HepG2 (cell line): ENCODE results near the gene MKX.

Source experiments
- FOSL2 ChIP-seq: sonication (generic); formaldehyde crosslinking; IDR thresholded peaks from 2 replicates; pipeline ENCODE4 v1.4.0; 2020; ENCODE audit warnings: missing genetic modification reagents
- PLRG1 ChIP-seq: fragments of 450-650 bp; conservative IDR thresholded peaks from 2 replicates; pipeline ENCODE4 v1.6.1; 2016
- RBM22 ChIP-seq: fragments of 200-400 bp; formaldehyde crosslinking; optimal IDR thresholded peaks from 2 replicates; pipeline ENCODE3; 2017; ENCODE audit warnings: mild to moderate bottlenecking, low read length, moderate library complexity
- SMYD3 ChIP-seq: sonication (generic); formaldehyde crosslinking; IDR thresholded peaks from 2 replicates; pipeline ENCODE4 v1.8.1; 2023; ENCODE audit warnings: mild to moderate bottlenecking, missing genetic modification reagents
- SP5 ChIP-seq: IDR thresholded peaks from 2 replicates; pipeline ENCODE4 v1.6.1; 2016; ENCODE audit warnings: low read depth, borderline replicate concordance
- TF ChIP-seq, protein P1 (sequence below): sonication (generic); formaldehyde crosslinking; IDR thresholded peaks from 2 replicates; pipeline ENCODE4 v1.5.0; 2020; ENCODE audit warnings: mild to moderate bottlenecking, missing genetic modification reagents, moderate library complexity

DNA sequence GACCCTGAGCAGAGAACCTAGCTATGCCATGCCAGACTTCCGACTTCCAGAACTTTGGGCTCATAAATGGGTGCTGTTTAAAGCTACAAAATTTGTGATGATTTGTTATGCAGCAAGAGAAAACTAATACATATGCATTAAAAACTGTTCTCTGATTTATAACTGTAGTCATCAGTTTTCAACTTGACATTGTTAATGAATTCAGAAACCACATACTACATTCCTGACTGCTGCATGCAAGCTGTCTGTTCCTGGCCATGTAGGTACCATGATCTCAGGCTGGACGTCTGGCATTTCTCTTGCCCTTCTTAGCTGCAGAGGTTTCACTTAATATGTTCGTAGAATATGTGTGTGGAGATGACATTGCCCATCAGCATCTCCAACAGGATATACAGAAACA lies 28.4 kb downstream of the MKX start:
- TF ChIP-seq, protein P1, sequence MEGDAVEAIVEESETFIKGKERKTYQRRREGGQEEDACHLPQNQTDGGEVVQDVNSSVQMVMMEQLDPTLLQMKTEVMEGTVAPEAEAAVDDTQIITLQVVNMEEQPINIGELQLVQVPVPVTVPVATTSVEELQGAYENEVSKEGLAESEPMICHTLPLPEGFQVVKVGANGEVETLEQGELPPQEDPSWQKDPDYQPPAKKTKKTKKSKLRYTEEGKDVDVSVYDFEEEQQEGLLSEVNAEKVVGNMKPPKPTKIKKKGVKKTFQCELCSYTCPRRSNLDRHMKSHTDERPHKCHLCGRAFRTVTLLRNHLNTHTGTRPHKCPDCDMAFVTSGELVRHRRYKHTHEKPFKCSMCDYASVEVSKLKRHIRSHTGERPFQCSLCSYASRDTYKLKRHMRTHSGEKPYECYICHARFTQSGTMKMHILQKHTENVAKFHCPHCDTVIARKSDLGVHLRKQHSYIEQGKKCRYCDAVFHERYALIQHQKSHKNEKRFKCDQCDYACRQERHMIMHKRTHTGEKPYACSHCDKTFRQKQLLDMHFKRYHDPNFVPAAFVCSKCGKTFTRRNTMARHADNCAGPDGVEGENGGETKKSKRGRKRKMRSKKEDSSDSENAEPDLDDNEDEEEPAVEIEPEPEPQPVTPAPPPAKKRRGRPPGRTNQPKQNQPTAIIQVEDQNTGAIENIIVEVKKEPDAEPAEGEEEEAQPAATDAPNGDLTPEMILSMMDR (CRISPR knock-in tag), result no peak
- no peak for TF ChIP-seq SP5 (CRISPR knock-in tag)
- no peak for TF ChIP-seq PLRG1
- TF ChIP-seq FOSL2 (CRISPR knock-in tag), result no peak
- TF ChIP-seq SMYD3 (CRISPR knock-in tag), result no peak
- TF ChIP-seq RBM22, result no peak
